Suprapubic skin (tissue), 4 donors: ENCODE results near the gene LIMD2. TPM values are rescaled to one million over a fixed set of nuclear protein-coding genes. Genes with fewer than 3 reads are reported as not detected.

Source experiments
- DNase-seq, 2 donors: peaks; one replicate each; pipeline ENCODE4 v3.0.0-alpha.2; 2019; ENCODE audit warnings: low spot score in 2 of 2
- H3K27ac ChIP-seq: fragments of 200-600 bp; sonication (generic); one replicate; pipeline ENCODE4 v1.5.1; 2019
- H3K27me3 ChIP-seq: fragments of 200-600 bp; sonication (generic); one replicate; pipeline ENCODE4 v1.5.1; 2019
- H3K36me3 ChIP-seq: fragments of 200-600 bp; sonication (generic); one replicate; pipeline ENCODE4 v1.5.1; 2019
- H3K4me1 ChIP-seq: fragments of 200-600 bp; sonication (generic); one replicate; pipeline ENCODE4 v1.5.1; 2019
- H3K4me3 ChIP-seq: fragments of 200-600 bp; sonication (generic); one replicate; pipeline ENCODE4 v1.5.1; 2019; ENCODE audit warnings: mild to moderate bottlenecking
- H3K9me3 ChIP-seq: fragments of 200-600 bp; sonication (generic); one replicate; pipeline ENCODE4 v1.5.1; 2019
- CTCF ChIP-seq, 2 donors: fragments of 200-600 bp in 1 of 2; fragments of 450-650 bp in 1 of 2; sonication (generic) in 1 of 2; IDR thresholded peaks; one replicate each; pipeline ENCODE4 v1.5.1; 2016 to 2019; ENCODE audit warnings: antibody characterized with exemption in 2 of 2, mild to moderate bottlenecking in 1 of 2, moderate library complexity in 1 of 2
- EP300 ChIP-seq: sonication (generic); formaldehyde crosslinking; IDR thresholded peaks from one replicate; pipeline ENCODE4 v1.6.1; 2017; ENCODE audit warnings: antibody characterized with exemption
- POLR2A ChIP-seq, 2 donors: fragments of 450-650 bp; IDR thresholded peaks; one replicate each; pipeline ENCODE4 v1.6.1; 2017; ENCODE audit warnings: antibody characterized with exemption in 2 of 2, mild to moderate bottlenecking in 2 of 2, moderate library complexity in 2 of 2
- POLR2AphosphoS5 ChIP-seq, 3 donors: sonication (generic); formaldehyde crosslinking; IDR thresholded peaks; one replicate each; pipeline ENCODE4 v1.6.1; 2017; ENCODE audit warnings: antibody characterized with exemption in 3 of 3
- WGBS: methylation state at CpG from one replicate; pipeline ENCODE4 v1.1.5; 2018; 5-methylcytosine and 5-hydroxymethylcytosine counted together
- total RNA-seq, 4 donors: library from RNA; depleted of rRNA; stranded (reverse); fragments of >200 nt; gene quantifications; one replicate each; pipeline ENCODE4 v1.1.0, GENCODE V29; 2016

The LIMD2 gene
- total RNA-seq, 4 donors from 2014 or later = 5.0 to 9.4 (median 6.8) TPM

GRCh38 chr17:63647065-63647725, 52.7 kb downstream of the LIMD2 start:
- no peak for DNase-seq
- 85% methylated on average over 4 of the region's 4 CpGs for WGBS
- H3K27ac ChIP-seq = no peak overlapping the region

GRCh38 chr17:63646488-63646806, 53.5 kb downstream of the LIMD2 start:
- Histone ChIP-seq H3K4me3 (no peak overlapping the region), H3K27ac (no peak overlapping the region), H3K9me3 (no peaks in the 10 kb centered on the region), H3K36me3 (peaks cover 30% of the 10 kb centered on the region), H3K27me3 (no peaks in the 10 kb centered on the region), H3K4me1 (peaks cover 17% of the 10 kb centered on the region)
- WGBS = 83% methylated on average over 1 of the region's 1 CpG
- DNase-seq = no peak
- no peak for TF ChIP-seq POLR2A (IDR thresholded peaks at IDR 0.05)
- TF ChIP-seq POLR2AphosphoS5 (IDR thresholded peaks at IDR 0.05) = no peak
- no peak for TF ChIP-seq EP300
- TF ChIP-seq CTCF (IDR thresholded peaks at IDR 0.05) = no peak

More at GRCh38 chr17:63647065-63647725, 52.7 kb downstream of the LIMD2 start:
- no peaks in the 10 kb centered on the region for H3K27me3 ChIP-seq
- no peak overlapping the region for H3K4me3 ChIP-seq
- H3K9me3 ChIP-seq = no peaks in the 10 kb centered on the region
- H3K36me3 ChIP-seq = peaks cover 33% of the 10 kb centered on the region
- H3K4me1 ChIP-seq = peaks cover 17% of the 10 kb centered on the region
- TF ChIP-seq POLR2AphosphoS5 (IDR thresholded peaks at IDR 0.05) (no peak), CTCF (IDR thresholded peaks at IDR 0.05) (no peak), EP300 (no peak), POLR2A (IDR thresholded peaks at IDR 0.05) (no peak)

Other genes starting within 250 kb of the LIMD2 start
- 1 to 10 TPM in 3 of 4 donors, under 1 TPM in 1; 0.79 to 6.3 (median 4.0) TPM for gene ACE, start 223.1 kb downstream of the LIMD2 start, total RNA-seq
- gene KCNH6, start 176.8 kb downstream of the LIMD2 start, total RNA-seq = not detected
- gene DCAF7, start 149.6 kb downstream of the LIMD2 start, total RNA-seq = 10 to 100 TPM; 22.4 to 30.9 (median 27.4) TPM
- 10 to 100 TPM in 2 of 4 donors, 1 to 10 TPM in 2; 9.3 to 20.2 (median 10.2) TPM for gene TACO1, start 99.2 kb downstream of the LIMD2 start, total RNA-seq
- 10 to 100 TPM; 31.6 to 55.1 (median 44.3) TPM for gene MAP3K3, start 77.7 kb downstream of the LIMD2 start, total RNA-seq
- 10 to 100 TPM; 17.0 to 52.2 (median 27.4) TPM for gene STRADA, start 41.7 kb upstream of the LIMD2 start, total RNA-seq
- 10 to 100 TPM; 48.1 to 70.0 (median 62.9) TPM for gene CCDC47, start 73.5 kb upstream of the LIMD2 start, total RNA-seq
- 100 to 1,000 TPM in 2 of 4 donors, 10 to 100 TPM in 2; 56.9 to 222 (median 84.9) TPM for gene DDX42, start 74.0 kb upstream of the LIMD2 start, total RNA-seq
- 100 to 1,000 TPM; 105 to 144 (median 118) TPM for gene PSMC5, start 127.3 kb upstream of the LIMD2 start, total RNA-seq
- 10 to 100 TPM; 46.4 to 54.7 (median 48.4) TPM for gene FTSJ3, start 127.5 kb upstream of the LIMD2 start, total RNA-seq
- 100 to 1,000 TPM; 234 to 337 (median 309) TPM for gene SMARCD2, start 142.6 kb upstream of the LIMD2 start, total RNA-seq
- gene CSH2, start 173.6 kb upstream of the LIMD2 start, total RNA-seq = not detected
- gene GH2, start 181.8 kb upstream of the LIMD2 start, total RNA-seq = not detected
- not detected for gene CSH1, start 196.4 kb upstream of the LIMD2 start, total RNA-seq
- gene CSHL1, start 211.1 kb upstream of the LIMD2 start, total RNA-seq = not detected
- gene GH1, start 218.7 kb upstream of the LIMD2 start, total RNA-seq = not detected
- gene CD79B, start 232.2 kb upstream of the LIMD2 start, total RNA-seq = 1 to 10 TPM; 1.5 to 7.9 (median 2.2) TPM